Activated CD4-positive, alpha-beta T cell treated with anti-CD3 and anti-CD28 coated beads for 1 hour (primary cell): ENCODE measurements around the gene AGTRAP.

Experiments
- DNase-seq: peaks from one replicate; pipeline ENCODE4 v3.0.0-alpha.2; 2020

The AGTRAP gene

GRCh38 chr1:11707621-11708276 lies 28.2 kb upstream of the AGTRAP start:
- DNase-seq: no peak

- DNase-seq: no peak
These were observed 27.2 kb upstream of the AGTRAP start for GRCh38 chr1:11708554-11709350.

GRCh38 chr1:11711490-11711889 lies 24.4 kb upstream of the AGTRAP start:
- DNase-seq: no peak

- no peak for DNase-seq
These were observed 23.7 kb upstream of the AGTRAP start for GRCh38 chr1:11712285-11712684.

- no peak for DNase-seq
These were observed 22.8 kb upstream of the AGTRAP start for GRCh38 chr1:11713095-11713494.

GRCh38 chr1:11714831-11715575 lies 20.9 kb upstream of the AGTRAP start:
- no peak for DNase-seq

- peak; percentile 78 for DNase-seq
These were observed 16.5 kb upstream of the AGTRAP start for GRCh38 chr1:11719313-11720032.

GRCh38 chr1:11720033-11720376 lies 15.9 kb upstream of the AGTRAP start:
- no peak for DNase-seq

GRCh38 chr1:11720525-11720924 lies 15.4 kb upstream of the AGTRAP start:
- DNase-seq: no peak

GRCh38 chr1:11721311-11721710 lies 14.6 kb upstream of the AGTRAP start:
- DNase-seq: no peak

- no peak for DNase-seq
These were observed 13.4 kb upstream of the AGTRAP start for GRCh38 chr1:11722538-11722937.

GRCh38 chr1:11725616-11726015 lies 10.3 kb upstream of the AGTRAP start:
- no peak for DNase-seq

- DNase-seq: no peak
These were observed 8.8 kb upstream of the AGTRAP start for GRCh38 chr1:11727119-11727518.

- no peak for DNase-seq
These were observed 7.7 kb upstream of the AGTRAP start for GRCh38 chr1:11728126-11728806.

GRCh38 chr1:11729155-11729497 lies 6.8 kb upstream of the AGTRAP start:
- DNase-seq: no peak

GRCh38 chr1:11729498-11730428 lies 6.2 kb upstream of the AGTRAP start:
- DNase-seq: no peak

GRCh38 chr1:11730429-11730891 lies 5.5 kb upstream of the AGTRAP start:
- DNase-seq: peak; percentile 18

- DNase-seq: peak; percentile 26
These were observed 4.1 kb upstream of the AGTRAP start for GRCh38 chr1:11731691-11732283.

GRCh38 chr1:11733306-11733705 lies 2.6 kb upstream of the AGTRAP start:
- DNase-seq: no peak

GRCh38 chr1:11735531-11735853 lies 444 bp upstream of the AGTRAP start:
- no peak for DNase-seq
